ENCODE data around the gene CBX1.

DNA sequence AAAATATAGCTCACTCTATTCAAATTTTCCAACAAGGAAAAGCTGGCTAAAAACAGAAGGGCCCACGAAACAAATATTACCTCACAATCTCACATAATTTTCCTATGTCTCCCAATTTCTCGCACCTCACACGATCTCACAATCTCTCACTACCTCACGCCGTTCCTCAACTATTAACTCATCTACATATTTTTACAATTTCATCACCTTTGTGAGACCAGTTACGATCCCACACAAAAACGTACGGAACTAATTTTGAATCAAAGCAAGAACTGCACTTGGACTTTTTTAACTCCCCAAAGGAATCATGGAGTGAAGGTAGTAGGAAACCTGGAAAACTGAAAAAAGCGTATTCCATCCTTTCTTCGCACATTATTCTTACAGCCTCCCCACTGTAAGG, 1.1 kb downstream of the CBX1 start:
- TF ChIP-seq, protein P1, sequence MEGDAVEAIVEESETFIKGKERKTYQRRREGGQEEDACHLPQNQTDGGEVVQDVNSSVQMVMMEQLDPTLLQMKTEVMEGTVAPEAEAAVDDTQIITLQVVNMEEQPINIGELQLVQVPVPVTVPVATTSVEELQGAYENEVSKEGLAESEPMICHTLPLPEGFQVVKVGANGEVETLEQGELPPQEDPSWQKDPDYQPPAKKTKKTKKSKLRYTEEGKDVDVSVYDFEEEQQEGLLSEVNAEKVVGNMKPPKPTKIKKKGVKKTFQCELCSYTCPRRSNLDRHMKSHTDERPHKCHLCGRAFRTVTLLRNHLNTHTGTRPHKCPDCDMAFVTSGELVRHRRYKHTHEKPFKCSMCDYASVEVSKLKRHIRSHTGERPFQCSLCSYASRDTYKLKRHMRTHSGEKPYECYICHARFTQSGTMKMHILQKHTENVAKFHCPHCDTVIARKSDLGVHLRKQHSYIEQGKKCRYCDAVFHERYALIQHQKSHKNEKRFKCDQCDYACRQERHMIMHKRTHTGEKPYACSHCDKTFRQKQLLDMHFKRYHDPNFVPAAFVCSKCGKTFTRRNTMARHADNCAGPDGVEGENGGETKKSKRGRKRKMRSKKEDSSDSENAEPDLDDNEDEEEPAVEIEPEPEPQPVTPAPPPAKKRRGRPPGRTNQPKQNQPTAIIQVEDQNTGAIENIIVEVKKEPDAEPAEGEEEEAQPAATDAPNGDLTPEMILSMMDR (IDR thresholded peaks at IDR 0.05): no peak
- TF ChIP-seq EP300 (IDR thresholded peaks at IDR 0.05): no peak
- no peak for TF ChIP-seq POLR2A (IDR thresholded peaks at IDR 0.05)
